HG03108 (cell line): ENCODE data around the gene ULBP1.
"Not testable (repeated sequence)": the region's sequence is repeated elsewhere in the genome, so short reads cannot be mapped to it uniquely, and the experiment has no call there.

Experiments used
- ATAC-seq: cut with Tn5 transposase; IDR thresholded peaks from one replicate; pipeline ENCODE4 v1.9.1; 2021; ENCODE audit warnings: moderate library complexity; ENCODE audit not compliant: unreplicated experiment

Gene ULBP1

GRCh38 chr6:149969635-149970034 lies 5.9 kb downstream of the ULBP1 start:
- no peak for ATAC-seq

GRCh38 chr6:149974394-149974793 lies 10.7 kb downstream of the ULBP1 start:
- ATAC-seq, result not testable (repeated sequence)

GRCh38 chr6:149974825-149975224 lies 11.1 kb downstream of the ULBP1 start:
- no peak for ATAC-seq

DNA sequence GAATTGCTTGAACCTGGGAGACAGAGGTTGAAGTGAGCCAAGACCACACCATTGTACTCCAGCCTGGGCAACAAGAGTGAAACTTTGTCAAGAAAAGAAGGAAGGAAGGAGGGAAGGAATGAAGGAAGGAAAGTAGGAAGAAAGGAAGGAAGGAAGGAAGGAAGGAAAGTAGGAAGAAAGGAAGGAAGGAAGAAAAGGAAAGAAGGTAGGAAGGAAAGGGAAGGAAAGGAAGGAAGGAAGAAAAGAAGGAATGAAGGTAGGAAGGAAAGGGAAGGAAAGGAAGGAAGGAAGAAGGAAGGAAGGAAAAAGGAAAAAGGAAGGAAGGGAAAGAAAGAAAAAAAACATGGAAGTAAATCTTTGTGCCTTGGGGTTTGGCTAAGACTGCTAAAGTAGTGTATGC lies 11.7 kb downstream of the ULBP1 start:
- no peak for ATAC-seq

DNA sequence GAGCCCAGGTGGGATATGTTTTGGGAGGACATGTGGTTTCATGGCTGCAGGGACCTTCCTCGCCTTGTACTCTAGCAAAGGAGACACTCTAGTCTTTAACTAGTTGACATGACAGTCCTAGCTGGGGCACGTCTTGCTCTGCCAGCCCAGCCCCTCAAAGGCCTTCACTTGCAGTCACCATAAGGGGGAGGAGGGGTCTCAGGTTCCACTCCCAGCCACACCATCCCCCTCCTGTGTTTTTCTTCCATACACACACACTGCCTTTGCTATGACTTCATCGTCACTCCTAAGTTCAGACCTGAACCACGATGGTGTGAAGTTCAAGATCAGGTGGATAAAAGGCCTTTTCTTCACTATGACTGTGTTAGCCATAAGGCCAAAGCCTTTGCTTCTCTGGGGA lies 13.5 kb downstream of the ULBP1 start:
- no peak for ATAC-seq

GRCh38 chr6:149978610-149979009 lies 14.9 kb downstream of the ULBP1 start:
- ATAC-seq, result no peak

DNA sequence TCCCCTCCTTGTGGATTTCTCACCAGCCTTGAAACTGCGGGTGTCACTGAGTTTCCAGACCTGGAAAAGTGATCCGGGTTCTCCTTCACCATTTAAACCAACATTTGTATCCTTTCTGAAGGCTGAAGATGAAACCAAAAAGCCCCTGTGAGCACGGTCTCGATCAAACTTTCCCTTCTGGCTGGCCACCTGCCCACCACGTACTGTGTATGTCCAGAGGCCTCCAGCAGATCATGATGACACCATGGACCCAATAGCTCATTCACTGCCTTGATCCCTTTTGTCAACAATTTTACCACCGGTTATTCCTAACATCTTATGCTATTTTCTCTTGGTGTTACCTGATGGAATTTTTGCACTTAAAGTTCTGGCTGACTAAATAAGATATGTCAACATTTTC lies 15.6 kb downstream of the ULBP1 start:
- ATAC-seq, result no peak

GRCh38 chr6:149983145-149983544 lies 19.4 kb downstream of the ULBP1 start:
- ATAC-seq, result no peak

DNA sequence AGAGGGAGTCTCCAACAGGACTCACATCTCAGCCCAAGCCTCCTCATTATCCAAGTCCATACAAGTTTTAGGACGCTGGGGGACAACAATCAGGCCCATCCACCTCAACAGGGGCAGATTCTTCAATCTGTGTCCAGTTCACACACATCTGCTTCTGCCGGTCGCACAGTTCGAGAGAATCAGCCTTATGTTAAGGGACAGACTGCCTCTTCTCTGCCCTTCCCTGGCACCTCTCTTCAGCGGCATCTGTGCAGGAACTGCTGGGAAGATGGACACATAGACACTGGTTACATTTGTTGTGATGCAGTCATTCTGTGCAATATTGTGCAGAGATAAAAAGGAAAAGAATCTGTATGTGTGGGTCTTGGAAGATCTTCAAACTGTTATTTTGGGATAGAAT lies 21.0 kb downstream of the ULBP1 start:
- no peak for ATAC-seq

GRCh38 chr6:149985481-149985937 lies 21.8 kb downstream of the ULBP1 start:
- ATAC-seq, result no peak

GRCh38 chr6:149987602-149988107 lies 23.9 kb downstream of the ULBP1 start:
- ATAC-seq, result no peak

GRCh38 chr6:149988550-149989346 lies 25.0 kb downstream of the ULBP1 start:
- no peak for ATAC-seq

DNA sequence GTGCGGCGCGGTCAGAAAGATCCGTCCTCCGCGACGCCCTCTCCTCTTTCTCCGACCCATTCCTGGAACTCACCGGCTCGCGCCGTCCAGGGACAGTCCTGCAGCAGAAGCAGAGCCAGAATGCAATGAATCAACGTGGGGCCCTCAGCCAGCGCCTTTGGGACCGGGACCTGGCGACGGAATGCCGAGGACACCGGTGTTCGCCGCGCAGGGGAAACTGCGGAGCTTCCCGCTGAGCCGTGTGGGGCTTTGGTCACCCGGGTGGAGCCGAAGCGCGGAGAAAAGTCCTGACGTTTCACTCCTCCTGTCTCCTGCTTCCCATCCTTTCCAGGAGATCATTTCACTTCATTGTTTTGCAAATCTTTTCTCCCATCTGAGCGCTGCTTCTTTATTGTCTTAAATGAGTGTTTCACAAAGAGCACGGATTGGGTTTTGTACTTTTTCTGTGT lies 26.5 kb downstream of the ULBP1 start:
- no peak for ATAC-seq

- ATAC-seq, result no peak
Observed at GRCh38 chr6:149990661-149991471, 27.1 kb downstream of the ULBP1 start.

GRCh38 chr6:149991472-149991795 lies 27.7 kb downstream of the ULBP1 start:
- ATAC-seq, result not testable (repeated sequence)

DNA sequence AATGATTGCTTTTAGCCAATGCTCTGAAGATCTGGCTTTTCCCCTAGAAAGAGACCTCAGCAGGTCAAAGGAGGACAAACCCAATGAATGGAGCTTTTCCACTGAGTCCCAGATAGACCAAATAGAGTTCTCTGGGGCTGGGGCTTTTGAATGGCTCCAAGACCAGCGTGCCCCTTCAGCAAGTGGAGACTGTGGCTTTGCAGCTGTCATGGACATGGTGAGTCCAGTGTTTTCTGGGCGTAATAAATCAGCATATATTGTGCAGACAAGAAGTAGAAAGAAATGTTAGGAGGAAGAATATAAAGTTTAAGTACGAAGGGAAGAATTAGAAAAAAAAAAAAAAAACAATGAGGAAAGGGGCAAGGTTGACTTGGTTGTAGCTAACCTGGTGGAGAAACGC lies 28.1 kb downstream of the ULBP1 start:
- ATAC-seq, result no peak

- no peak for ATAC-seq
Observed at GRCh38 chr6:149995235-149995750, 31.6 kb downstream of the ULBP1 start.

GRCh38 chr6:149995971-149996370 lies 32.2 kb downstream of the ULBP1 start:
- ATAC-seq, result no peak

DNA sequence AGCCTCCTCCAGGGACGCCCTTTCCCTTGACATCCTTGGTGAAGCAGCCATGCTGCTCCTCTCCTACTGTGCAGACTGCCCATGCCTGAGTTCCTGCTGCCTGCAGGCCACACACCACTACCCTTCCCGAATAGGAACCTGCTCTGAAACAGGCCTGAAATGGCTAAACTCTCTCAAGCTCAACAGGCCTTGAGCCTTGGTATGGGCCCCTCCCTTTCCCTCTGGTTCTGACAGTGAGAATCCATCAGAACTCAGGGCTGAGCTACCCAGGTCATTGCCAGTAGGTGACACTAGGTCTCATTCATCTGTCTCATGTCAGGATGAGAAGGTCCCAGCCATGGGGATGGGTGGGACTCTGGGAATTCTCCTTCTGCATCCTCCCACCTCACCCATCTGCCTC lies 35.9 kb downstream of the ULBP1 start:
- ATAC-seq, result no peak

GRCh38 chr6:150001295-150002008 lies 37.7 kb downstream of the ULBP1 start:
- no peak for ATAC-seq

- no peak for ATAC-seq
Observed at GRCh38 chr6:150002710-150003109, 39.0 kb downstream of the ULBP1 start.
